Dendritic cell treated with granulocyte-macrophage colony-stimulating factor and Interleukin-4, amounts not matched to agents 40 ng/mL and 50 ng/mL, for 4 days (primary cell): Measurements from ENCODE around the gene HAPLN2.

ENCODE experiments used
- H3K27ac Mint-ChIP-seq: one replicate; pipeline ENCODE4 v1.8.0; 2022; ENCODE audit warnings: mild to moderate bottlenecking, mixed read lengths
- H3K27me3 Mint-ChIP-seq: one replicate; pipeline ENCODE4 v1.8.0; 2022; ENCODE audit warnings: mild to moderate bottlenecking, mixed read lengths
- H3K36me3 Mint-ChIP-seq: one replicate; pipeline ENCODE4 v1.8.0; 2022; ENCODE audit warnings: low read depth, mixed read lengths
- H3K4me1 Mint-ChIP-seq: one replicate; pipeline ENCODE4 v1.8.0; 2022; ENCODE audit warnings: low read depth, mixed read lengths
- H3K4me3 Mint-ChIP-seq: one replicate; pipeline ENCODE4 v1.8.0; 2022; ENCODE audit warnings: mild to moderate bottlenecking, moderate library complexity, mixed read lengths
- H3K9me3 Mint-ChIP-seq: one replicate; pipeline ENCODE4 v1.8.0; 2022; ENCODE audit warnings: mixed read lengths
- intact Hi-C: fragments of 100-400 bp; cut with micrococcal nuclease; formaldehyde crosslinking; loops from one replicate; pipeline ENCODE4 v1.15.0; 2022

HAPLN2 gene

DNA sequence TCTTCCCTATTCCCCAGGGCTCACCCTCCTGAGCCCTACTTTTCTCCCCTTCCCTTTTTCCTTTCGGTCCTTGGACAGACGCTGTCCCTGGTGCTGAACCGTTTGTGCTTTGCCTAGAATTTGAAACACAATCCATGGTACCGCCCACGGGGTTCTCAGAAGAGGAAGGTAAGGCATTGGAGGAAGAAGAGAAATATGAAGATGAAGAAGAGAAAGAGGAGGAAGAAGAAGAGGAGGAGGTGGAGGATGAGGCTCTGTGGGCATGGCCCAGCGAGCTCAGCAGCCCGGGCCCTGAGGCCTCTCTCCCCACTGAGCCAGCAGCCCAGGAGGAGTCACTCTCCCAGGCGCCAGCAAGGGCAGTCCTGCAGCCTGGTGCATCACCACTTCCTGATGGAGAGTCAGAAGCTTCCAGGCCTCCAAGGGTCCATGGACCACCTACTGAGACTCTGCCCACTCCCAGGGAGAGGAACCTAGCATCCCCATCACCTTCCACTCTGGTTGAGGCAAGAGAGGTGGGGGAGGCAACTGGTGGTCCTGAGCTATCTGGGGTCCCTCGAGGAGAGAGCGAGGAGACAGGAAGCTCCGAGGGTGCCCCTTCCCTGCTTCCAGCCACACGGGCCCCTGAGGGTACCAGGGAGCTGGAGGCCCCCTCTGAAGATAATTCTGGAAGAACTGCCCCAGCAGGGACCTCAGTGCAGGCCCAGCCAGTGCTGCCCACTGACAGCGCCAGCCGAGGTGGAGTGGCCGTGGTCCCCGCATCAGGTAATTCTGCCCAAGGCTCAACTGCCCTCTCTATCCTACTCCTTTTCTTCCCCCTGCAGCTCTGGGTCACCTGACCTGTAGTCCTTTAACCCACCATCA is 33.1 kb downstream of the HAPLN2 start:
- H3K36me3 Mint-ChIP-seq: no peaks in the 10 kb centered on the region
- no peak overlapping the region for H3K4me3 Mint-ChIP-seq
- peaks cover 25% of the 10 kb centered on the region for H3K4me1 Mint-ChIP-seq
- H3K9me3 Mint-ChIP-seq: no peaks in the 10 kb centered on the region
- H3K27ac Mint-ChIP-seq: no peak overlapping the region
- intact Hi-C loops: no loop called here
- peaks cover 89% of the 10 kb centered on the region for H3K27me3 Mint-ChIP-seq

DNA sequence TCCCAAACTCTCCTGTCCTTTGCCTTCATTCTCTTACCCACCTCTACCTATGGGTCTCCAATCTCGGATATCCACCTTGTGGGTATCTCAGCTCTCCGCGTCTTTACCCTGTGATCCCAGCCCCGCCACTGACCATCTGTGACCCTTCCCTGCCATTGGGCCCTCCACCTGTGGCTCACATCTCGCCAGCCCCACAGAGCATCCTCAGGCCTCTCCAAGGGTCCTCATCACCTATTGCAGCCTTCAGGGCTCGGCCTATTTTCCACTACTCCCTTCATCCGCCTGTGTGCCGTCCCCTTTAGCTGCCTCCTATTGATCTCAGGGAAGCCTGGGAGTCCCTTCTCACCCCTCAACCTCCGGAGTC is 33.8 kb downstream of the HAPLN2 start:
- intact Hi-C loops: no loop called here
- Mint-ChIP-seq H3K27ac (no peak overlapping the region), H3K27me3 (peaks cover 89% of the 10 kb centered on the region), H3K4me3 (no peak overlapping the region), H3K4me1 (peaks cover 31% of the 10 kb centered on the region), H3K36me3 (no peaks in the 10 kb centered on the region), H3K9me3 (no peaks in the 10 kb centered on the region)

DNA sequence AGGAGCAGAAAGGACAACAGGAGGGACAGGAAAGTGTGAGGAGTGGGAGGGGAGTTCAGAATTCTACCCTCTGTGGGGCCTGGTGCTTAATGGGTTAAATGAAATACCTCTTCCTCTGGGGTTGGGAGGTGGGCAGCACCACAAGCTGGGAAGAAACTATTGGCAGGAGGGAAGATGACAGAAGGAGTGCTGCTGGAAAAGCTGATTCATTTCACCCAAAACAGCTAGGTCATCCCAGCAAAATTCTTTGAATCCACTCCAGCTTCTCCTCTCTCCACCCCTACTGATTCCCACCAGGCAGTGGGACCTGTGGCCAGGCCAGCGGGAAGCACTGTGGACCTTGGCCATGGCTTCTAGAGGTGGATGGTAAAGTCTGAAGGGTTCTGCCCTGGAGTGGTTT is 35.5 kb downstream of the HAPLN2 start:
- Mint-ChIP-seq H3K4me1 (peaks cover 48% of the 10 kb centered on the region), H3K4me3 (no peak overlapping the region), H3K27ac (no peak overlapping the region), H3K9me3 (no peaks in the 10 kb centered on the region), H3K27me3 (peaks cover 86% of the 10 kb centered on the region), H3K36me3 (no peaks in the 10 kb centered on the region)
- intact Hi-C loops: no loop called here

DNA sequence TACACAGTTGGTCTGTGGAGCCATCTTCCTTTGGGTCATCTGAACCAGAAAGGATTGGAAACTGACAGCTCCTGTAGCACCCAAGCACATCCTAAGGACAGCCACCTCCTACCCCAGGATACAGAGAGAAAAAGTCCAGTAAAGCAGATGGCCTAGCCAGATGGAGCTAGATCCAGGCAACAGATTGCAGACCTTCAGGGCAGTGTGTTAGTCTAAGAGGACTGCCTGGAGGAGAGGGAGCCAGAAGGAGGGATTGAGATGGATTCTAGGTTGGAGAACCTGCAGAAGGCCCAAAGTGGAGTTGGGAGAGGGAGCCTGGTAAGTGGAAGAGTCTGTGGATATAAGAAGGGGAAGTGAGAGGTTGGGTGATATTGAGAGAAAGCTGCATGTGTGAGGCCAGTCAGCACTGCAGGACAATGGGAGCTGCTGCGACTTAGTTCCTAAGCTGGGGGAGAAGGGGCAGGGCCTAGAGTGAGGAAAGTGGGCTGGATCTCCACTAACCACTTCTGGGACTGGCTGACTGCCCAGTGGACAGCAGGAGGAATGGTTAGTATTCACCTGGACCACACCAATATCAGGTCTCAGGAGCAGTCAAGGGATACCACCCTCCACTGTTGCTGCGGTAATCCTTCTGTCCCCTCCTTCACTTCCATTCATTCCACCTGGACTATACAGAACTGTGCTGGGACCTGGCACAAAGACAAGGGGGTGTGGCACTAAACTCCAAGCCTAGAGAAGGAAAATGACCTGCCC is 36.1 kb downstream of the HAPLN2 start:
- Mint-ChIP-seq H3K27ac (no peak overlapping the region), H3K4me1 (peaks cover 54% of the 10 kb centered on the region), H3K27me3 (peaks cover 83% of the 10 kb centered on the region), H3K36me3 (no peaks in the 10 kb centered on the region), H3K4me3 (no peak overlapping the region), H3K9me3 (no peaks in the 10 kb centered on the region)
- intact Hi-C loops: no loop called here

DNA sequence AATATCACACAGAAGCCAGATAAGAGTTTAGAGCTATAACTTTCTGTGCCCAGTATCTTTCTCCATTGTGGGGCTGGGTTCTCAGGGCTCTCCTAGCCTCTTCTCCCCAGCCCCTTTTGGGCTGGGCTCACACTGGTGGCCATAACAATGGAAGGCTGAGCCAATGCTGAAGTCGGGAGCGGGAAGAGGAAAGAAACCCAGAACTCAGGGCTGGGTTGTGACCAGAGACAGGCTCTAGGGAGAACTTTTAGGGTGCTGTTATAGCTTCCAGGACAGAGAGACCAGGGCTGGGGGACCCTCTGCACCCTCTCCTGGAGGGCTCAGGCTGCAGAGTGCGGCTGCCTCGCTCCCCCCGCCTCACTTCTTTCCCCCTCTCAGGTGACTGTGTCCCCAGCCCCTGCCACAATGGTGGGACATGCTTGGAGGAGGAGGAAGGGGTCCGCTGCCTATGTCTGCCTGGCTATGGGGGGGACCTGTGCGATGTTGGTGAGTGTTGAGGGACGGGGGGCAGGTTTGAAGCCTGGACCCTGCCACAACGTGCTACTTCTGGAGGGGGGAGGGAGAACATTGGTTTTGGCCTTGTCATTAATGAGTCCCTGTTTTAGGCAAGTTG is 36.8 kb downstream of the HAPLN2 start:
- peaks cover 61% of the 10 kb centered on the region for H3K4me1 Mint-ChIP-seq
- H3K27ac Mint-ChIP-seq: no peak overlapping the region
- H3K9me3 Mint-ChIP-seq: no peaks in the 10 kb centered on the region
- no peaks in the 10 kb centered on the region for H3K36me3 Mint-ChIP-seq
- intact Hi-C loops: no loop called here
- H3K27me3 Mint-ChIP-seq: peaks cover 76% of the 10 kb centered on the region
- no peak overlapping the region for H3K4me3 Mint-ChIP-seq

DNA sequence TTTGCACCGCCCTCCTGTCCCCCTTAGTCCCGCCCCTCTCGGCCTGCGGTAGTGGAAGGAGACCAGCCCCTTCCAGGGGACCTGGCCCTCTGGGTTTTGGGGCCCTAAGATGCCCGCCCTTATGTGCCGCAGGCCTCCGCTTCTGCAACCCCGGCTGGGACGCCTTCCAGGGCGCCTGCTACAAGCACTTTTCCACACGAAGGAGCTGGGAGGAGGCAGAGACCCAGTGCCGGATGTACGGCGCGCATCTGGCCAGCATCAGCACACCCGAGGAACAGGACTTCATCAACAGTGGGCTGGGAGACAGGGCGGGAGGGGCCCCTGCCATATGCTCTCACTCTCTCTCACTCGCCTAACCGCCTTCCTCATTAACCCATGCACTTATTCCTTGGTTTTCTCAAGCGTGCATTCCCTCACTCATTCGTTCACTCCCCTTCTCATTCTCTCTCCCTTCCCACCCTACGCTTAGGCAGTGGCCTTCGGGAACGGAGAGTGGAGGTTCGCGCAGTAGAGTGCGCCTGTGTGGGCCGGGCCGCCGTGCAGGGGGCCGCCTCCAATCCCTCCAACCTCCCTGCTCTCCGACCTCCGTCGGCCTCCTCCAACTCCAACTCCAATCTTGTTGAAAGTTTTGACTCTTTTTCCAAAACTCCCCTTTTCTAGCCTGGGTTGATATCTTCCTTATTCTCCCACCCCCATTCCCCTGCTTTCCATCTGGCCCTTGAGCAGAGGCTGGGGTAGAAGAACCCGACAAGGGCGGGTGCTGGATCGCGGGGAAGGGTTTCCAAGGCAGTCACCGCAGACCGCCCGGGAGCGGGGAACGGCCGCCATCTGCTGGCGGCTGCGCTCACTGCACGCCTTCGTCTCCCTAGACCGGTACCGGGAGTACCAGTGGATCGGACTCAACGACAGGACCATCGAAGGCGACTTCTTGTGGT is 37.9 kb downstream of the HAPLN2 start:
- peaks cover 69% of the 10 kb centered on the region for H3K27me3 Mint-ChIP-seq
- no peaks in the 10 kb centered on the region for H3K9me3 Mint-ChIP-seq
- H3K36me3 Mint-ChIP-seq: no peaks in the 10 kb centered on the region
- peak overlapping the region; percentile 65 for H3K27ac Mint-ChIP-seq
- intact Hi-C loops: loop anchor here (1.0 kb wide), 1 partner anchor 30 kb away; no protein-coding TSS in a partner anchor
- H3K4me3 Mint-ChIP-seq: peak overlapping the region; percentile 59
- H3K4me1 Mint-ChIP-seq: peaks cover 69% of the 10 kb centered on the region

DNA sequence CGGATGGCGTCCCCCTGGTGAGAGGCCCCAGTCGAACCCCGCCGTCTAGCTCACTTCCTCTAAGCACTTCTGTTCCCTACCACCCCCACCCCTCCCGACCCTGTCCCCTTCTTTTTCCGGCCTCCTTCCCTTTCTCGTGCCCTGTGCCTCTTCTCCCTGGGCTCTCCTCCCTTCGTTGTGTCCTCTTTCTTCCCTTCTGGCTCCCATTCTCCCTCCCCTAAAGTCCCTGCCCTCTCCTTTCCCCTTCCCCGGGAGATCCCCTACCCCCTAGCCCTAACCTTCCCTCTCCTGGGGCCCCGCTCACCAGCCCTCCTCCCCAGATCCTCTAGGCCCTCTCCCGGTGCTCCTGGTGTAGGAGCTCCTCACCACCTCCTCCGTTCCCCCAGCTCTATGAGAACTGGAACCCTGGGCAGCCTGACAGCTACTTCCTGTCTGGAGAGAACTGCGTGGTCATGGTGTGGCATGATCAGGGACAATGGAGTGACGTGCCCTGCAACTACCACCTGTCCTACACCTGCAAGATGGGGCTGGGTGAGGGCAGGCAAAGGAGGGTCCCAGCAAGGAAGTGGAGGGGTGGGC is 38.6 kb downstream of the HAPLN2 start:
- Mint-ChIP-seq H3K4me1 (peaks cover 73% of the 10 kb centered on the region), H3K9me3 (no peaks in the 10 kb centered on the region), H3K27me3 (peaks cover 67% of the 10 kb centered on the region), H3K4me3 (peak overlapping the region; percentile 59), H3K36me3 (no peaks in the 10 kb centered on the region), H3K27ac (peak overlapping the region; percentile 65)
- intact Hi-C loops: loop anchor here (1.0 kb wide), 1 partner anchor 31 kb away; no protein-coding TSS in a partner anchor

DNA sequence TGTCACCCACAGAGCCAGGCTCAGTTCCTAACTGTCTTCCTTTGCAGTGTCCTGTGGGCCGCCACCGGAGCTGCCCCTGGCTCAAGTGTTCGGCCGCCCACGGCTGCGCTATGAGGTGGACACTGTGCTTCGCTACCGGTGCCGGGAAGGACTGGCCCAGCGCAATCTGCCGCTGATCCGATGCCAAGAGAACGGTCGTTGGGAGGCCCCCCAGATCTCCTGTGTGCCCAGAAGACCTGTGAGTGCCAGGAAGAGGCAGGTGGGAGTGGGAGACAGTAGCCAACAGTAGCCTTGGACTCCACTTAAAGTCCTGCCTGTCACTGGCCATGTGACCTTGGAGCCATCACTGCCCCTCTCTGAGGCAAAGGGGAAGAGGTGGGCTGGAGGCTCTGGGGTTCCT is 39.3 kb downstream of the HAPLN2 start:
- intact Hi-C loops: no loop called here
- Mint-ChIP-seq H3K27ac (peak overlapping the region; percentile 65), H3K4me1 (peaks cover 80% of the 10 kb centered on the region), H3K9me3 (no peaks in the 10 kb centered on the region), H3K4me3 (no peak overlapping the region), H3K36me3 (no peaks in the 10 kb centered on the region), H3K27me3 (peaks cover 67% of the 10 kb centered on the region)

DNA sequence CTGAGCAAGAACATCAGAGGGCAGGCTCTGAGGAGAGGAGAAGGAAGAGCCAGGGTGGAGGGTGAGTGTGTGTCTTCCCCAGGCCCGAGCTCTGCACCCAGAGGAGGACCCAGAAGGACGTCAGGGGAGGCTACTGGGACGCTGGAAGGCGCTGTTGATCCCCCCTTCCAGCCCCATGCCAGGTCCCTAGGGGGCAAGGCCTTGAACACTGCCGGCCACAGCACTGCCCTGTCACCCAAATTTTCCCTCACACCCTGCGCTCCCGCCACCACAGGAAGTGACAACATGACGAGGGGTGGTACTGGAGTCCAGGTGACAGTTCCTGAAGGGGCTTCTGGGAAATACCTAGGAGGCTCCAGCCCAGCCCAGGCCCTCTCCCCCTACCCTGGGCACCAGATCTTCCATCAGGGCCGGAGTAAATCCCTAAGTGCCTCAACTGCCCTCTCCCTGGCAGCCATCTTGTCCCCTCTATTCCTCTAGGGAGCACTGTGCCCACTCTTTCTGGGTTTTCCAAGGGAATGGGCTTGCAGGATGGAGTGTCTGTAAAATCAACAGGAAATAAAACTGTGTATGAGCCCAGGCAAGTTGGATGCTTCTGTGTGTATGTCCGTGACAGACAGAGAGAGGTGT is 39.8 kb downstream of the HAPLN2 start:
- H3K27me3 Mint-ChIP-seq: peaks cover 65% of the 10 kb centered on the region
- peaks cover 86% of the 10 kb centered on the region for H3K4me1 Mint-ChIP-seq
- H3K27ac Mint-ChIP-seq: peak overlapping the region; percentile 65
- no peak overlapping the region for H3K4me3 Mint-ChIP-seq
- H3K36me3 Mint-ChIP-seq: no peaks in the 10 kb centered on the region
- no peaks in the 10 kb centered on the region for H3K9me3 Mint-ChIP-seq
- intact Hi-C loops: no loop called here

DNA sequence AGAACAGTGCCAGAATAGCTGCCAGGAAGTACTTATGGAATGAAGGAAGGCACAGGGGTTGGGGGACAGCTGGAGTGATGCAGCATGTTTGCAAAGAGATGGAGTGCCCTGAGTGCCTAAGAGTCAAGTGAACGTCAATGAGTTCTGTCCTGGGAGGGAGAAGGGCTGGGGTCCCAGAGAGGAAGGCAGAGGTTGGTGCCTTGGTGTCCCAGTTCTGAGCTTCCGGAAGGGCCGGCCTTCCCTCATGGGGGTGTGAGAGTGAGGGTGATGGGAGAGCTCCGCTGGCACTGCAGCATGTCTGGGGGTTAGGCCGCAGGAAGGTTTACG is 40.4 kb downstream of the HAPLN2 start:
- Mint-ChIP-seq H3K4me3 (peak overlapping the region; percentile 0), H3K9me3 (no peaks in the 10 kb centered on the region), H3K4me1 (peaks cover 91% of the 10 kb centered on the region), H3K36me3 (no peaks in the 10 kb centered on the region), H3K27ac (peak overlapping the region; percentile 45), H3K27me3 (peaks cover 64% of the 10 kb centered on the region)
- intact Hi-C loops: no loop called here

DNA sequence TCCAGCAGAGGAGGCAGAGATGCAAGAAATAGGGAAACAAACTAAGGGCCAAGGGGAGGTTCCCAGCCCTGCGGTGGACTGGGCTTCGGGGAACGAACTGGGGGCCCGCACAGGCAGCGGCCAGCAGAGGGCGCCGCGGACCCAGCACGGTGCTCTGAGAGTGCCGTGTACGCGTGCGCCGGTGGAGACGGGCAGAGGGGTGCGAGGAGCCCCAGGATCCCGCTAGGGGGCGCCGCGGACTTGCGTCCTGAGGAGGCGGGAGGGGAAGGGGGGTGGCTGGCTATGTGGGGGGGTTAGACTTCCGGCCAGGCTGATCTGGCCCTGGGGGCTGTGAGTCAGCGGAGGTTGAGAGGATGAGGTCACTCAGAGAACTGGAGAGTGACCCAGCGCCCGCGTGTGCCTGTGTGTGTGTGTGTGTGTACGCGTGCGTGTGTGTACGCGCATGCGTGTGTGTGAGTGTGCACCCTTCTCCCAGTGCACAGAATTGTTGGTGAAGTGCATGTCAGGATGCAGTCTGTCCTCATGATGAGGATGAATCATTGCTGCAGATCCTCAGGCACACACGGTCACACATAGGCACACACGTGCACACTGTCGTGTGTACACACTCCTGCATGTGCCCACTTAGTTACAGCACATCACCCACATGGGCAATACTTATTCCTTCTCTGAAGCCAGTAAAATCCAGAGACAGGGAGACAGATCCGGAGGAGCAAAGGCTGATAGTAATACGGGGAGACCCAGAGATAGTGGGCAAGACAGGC is 41.0 kb downstream of the HAPLN2 start:
- intact Hi-C loops: loop anchor here (2.0 kb wide), 1 partner anchor 19 kb away; no protein-coding TSS in a partner anchor
- H3K9me3 Mint-ChIP-seq: no peaks in the 10 kb centered on the region

DNA sequence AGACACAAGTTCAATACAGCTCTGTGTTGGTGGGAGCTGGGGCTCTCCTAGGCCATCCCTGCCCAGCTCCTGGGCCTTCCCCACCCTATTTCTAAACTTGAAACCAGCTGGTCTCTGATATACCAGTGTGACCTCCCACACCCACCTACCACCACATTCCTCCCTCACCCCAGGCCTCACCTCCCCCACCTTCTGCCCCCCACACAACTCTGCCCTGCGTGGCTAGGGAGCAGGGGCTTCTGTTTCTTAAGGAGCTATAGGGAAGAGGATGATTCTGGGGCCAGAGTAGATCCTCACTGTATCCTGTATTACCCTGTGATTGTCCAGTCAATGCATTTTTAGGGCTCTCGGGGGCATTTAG is 41.5 kb downstream of the HAPLN2 start:
- peak overlapping the region; percentile 45 for H3K27ac Mint-ChIP-seq
- peaks cover 61% of the 10 kb centered on the region for H3K27me3 Mint-ChIP-seq
- no peaks in the 10 kb centered on the region for H3K36me3 Mint-ChIP-seq
- intact Hi-C loops: loop anchor here (2.0 kb wide), 1 partner anchor 18 kb away; no protein-coding TSS in a partner anchor
- no peaks in the 10 kb centered on the region for H3K9me3 Mint-ChIP-seq
- H3K4me3 Mint-ChIP-seq: no peak overlapping the region
- peaks cover 94% of the 10 kb centered on the region for H3K4me1 Mint-ChIP-seq

More for the DNA sequence above, 41.0 kb downstream of the HAPLN2 start:
- Mint-ChIP-seq H3K36me3 (no peaks in the 10 kb centered on the region), H3K4me1 (peaks cover 94% of the 10 kb centered on the region), H3K27me3 (peaks cover 61% of the 10 kb centered on the region), H3K27ac (peak overlapping the region; percentile 45), H3K4me3 (peak overlapping the region; percentile 11)
